Hypothalamus (tissue), 51 donors: Measurements from ENCODE around the gene DFFB.

Experiments
- DNase-seq, 51 donors: peaks; one replicate each; lab custom pipeline; 2025; lab: John Stamatoyannopoulos, UW

DFFB gene

DNA sequence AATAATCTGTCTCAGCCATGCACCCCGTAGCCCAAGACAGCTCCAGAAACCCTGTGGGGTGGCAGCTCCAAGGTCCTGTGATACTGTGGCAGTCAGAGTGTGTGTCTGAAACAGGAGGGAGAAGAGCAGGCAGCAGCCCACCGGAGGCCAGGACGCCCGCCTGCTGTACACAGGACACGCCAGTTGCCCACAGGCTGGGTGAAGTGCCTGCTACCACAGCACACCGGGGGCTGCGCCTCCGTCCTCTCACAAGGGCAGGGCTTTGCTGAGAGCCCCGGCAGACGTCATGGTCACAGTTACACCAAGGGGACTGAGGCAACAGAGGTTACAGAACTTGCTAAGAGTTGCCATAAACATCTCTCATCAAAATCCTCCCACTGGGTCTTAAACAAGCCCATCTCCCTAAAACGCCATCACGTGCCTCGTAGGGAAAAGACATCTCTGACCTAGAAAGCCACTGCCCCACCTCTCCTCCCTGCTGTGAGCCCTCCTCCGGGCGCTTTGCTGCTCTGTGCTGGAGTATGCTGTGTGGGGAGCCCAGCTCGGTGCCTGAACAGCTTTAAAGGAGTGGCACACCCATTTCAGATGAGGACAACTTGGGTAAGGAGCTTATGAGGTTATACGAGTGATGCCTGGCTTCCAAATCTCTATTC is 37.5 kb downstream of the DFFB start:
- DNase-seq = no peak

DNA sequence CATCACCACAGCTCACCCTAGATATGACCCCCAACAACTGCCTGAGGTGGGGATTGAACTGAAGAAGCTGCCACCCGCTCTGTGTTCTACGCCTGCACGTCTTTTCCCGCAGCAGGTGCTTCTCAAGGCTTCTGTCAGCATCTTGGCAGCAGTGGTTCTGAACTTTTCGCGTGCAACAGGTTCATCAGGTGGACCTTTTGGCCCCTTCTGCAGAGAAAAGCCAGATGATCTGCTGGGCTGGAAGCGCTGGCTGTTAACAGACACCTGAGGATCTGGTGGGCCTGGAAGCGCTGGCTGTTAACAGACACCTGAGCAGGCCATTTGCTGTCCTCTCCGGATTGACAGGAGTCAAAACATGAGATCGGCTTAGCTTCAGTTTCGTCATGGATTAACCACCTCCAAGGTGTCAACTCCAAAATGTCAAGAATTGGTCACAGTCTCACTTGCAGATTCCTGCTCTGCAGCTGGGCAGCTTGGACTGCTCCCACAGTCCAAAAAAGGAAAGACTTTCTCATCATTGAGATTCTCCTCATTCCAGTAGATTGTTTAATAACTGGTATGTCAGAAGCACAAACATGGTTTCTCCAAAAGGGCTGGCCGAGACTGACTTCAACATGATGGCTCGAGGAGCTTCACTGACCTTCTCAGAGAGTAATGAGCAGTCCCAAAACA is 38.1 kb downstream of the DFFB start:
- no peak for DNase-seq

DNA sequence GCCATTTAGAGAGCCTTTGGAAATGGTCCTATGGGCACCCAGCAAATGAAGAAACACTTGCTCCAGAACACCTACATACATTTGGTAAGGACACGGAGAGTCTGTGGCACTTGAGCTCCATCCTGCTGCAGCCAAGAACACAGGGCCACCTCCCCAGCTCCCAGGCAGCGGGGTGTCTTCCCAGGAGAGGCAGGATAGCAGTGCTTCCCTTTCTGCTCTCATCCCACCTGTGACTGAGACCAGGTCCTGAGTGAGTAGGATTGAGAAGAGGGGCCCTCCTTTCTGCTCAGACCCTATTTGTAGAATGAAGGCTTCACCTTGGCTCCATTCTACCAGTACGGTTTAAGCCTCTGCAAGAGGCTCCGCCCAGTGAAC is 38.7 kb downstream of the DFFB start:
- DNase-seq = no peak

DNA sequence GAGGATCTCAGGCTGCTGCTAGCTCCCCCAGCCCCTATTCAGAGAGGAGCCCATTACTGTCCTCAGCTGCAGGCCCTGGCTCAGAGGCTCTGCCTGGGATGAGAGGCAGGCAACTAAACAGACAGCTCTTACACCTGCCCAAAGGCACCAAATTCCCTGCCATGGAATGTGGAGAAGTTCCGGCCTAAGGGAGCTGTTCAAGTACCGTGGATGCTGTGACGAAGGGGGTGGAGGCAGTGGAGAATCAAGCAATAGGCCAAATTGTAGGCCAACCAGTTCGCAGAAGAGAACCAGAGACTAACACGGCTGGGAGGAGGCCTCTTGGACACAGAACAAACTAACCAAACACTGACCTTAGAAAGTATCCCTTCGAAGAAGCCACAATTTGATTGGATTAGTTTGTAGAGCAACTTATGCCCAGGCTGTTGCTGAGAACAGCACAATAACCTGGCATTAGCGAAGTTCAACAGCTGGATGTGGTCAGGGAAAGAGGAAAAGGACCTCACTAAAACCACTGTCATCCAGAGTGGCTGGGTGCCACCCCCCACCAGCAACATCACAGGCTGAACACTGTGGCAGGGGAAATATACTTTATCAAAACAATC is 39.2 kb downstream of the DFFB start:
- DNase-seq = no peak

DNA sequence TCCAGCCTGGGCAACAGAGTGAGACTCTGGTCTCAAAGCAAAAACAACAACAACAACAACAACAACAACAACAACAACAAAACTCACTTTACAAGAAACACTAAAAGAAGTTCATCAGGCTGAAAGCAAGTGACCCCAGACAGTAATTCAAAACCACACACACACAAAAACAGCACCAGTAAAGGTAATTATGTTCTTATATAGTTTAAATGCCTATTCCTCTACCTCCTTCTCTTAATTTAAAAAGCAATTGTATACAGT is 41.1 kb downstream of the DFFB start:
- DNase-seq = no peak

DNA sequence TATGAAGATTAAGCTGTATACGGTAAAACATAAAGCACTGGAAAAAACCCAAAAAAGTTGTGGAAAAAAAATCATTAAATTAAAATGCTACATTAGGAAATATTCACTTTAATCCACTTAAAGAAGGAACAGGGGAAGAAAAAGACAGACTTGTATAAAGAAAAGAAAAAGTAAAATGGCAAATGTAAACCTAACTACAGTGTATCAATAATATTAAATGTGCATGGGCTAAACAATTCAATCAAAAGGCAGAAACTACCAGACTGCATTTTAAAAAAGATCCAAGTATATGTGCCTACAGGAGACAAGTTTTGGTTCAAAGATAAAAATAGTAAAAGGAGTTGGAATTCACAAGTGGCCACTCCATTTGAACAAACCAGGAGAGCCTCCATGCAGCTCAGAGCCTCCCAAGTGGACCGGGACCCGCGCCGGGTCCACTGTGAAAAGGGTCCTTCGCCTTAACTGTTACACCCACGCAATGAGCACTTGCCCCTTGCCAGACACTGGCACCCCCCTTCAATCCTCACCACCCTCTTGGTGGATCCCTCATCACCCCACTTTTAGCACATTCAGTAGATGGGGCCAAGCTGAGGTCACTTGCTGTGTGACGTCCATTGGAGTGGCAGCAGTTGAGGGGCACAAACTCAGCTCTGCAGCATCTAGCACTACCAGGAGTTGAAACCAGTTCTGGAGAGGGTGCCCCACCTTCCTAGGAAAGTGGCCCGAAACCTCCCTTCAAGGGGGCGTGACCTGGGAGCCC is 41.9 kb downstream of the DFFB start:
- DNase-seq = no peak

DNA sequence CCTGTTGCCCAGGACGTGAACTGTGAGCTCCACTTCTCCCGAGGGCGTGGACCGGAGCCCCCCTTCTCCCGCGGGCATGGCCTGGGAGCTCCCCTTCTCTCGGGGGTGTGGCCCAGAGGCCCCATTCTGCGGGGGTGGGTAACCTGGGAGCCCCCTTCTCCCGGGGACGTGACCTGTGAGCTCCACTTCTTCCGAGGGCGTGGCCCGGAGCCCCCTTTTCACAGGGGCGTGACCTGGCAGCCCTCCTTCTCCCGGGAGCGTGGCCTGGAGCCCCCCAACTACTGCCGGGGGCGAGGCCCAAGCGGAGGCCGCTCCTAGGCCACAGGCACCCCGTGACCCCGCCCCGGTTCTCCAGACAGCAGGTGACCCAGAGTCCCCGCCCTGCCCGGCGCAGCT is 42.5 kb downstream of the DFFB start:
- peak in 1 of 51 donors; percentile 53 for DNase-seq

DNA sequence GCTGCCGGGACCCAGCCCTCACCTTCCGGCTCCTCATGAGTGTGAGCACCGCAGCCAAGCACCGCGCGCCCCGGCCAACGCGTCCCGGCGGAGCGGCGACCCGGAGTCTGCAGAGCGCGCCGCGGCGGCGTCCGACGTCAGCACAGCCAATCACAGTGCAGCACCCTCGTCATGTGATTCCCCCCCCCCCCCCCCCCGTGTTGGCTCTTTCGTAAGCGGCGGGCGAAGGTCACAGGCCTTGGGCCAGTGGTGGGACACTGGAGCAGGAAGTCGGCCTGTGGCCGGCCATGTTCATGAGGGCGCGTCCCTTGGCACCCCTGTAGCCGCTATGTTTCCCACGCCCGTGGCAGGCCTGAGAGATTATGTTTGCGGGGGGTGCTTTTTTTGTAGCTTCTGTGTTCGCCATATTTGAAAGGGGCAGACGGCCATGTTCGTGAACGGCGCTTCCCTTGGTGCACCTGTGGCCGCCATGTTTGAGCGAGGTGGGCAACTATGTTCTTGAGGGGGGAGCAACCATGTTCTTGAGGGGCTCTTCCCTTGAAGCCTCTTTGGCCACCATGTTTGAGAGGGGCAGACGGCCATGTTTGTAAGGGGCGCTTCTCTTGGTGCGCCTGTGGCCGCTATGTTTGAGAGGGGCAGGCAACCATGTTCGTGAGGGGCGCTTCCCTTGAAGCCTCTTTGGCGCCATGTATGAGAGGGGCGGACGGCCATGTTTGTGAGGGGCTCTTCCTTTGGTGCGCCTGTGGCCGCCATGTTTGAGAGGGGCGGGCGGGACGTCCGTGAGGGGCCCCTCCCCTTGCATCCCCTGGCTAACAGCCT is 43.1 kb downstream of the DFFB start, which contains the start of gene C1orf174:
C1orf174 (minus strand) TSS at position 123 of the 819 bp plus-strand sequence; CDS start at position 37, 86 bp downstream.
- peak; percentile 87 to 100 (median 98) for DNase-seq

DNA sequence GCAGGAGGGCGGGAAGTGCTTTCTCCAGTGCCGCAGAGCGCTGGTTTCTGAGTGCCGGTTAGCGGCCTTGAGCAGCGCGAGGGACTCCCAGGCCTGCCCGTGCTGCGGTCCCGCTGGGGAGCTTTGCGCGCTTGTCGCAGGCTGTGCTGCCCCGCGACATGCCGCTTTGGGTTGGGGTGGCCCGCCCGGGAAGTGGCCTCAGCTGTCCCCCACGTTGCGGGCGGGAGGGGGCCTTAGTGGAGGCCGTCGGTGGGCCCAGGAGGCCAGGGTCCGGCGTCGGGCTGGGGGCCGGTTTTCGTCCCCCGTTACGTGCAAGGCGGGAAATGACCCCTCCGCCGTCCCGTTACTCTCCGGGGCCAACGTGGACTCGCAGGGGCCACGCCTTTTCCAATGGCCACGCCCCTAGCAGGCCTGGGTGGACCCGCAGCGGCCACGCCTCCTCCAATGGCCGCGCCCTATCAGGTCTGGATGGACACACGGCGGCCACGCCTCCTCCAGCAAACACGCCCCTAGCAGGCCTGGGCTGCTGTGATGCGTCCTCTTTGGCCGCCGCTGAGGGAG is 43.8 kb downstream of the DFFB start:
- DNase-seq = peak; percentile 71 to 98 (median 93)

DNA sequence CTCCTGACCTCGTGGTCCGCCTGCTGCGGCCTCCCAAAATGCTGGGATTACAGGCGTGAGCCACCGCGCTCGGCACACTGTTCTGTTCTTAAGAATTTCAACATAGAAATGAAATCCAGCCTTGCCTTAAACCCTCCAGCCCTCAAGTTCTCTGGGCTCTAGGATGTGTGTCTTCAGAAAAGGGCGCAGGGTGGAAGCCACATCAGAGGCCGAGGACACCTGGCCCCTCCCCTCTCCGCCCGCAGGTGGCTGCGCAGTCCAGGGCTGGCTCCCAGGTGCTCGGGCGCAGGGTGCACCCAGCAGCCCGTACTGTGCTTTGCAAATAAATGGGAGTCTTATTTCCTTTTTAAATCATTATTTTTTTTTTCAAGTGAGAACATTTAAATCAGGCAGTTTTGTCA is 44.8 kb downstream of the DFFB start:
- no peak for DNase-seq

DNA sequence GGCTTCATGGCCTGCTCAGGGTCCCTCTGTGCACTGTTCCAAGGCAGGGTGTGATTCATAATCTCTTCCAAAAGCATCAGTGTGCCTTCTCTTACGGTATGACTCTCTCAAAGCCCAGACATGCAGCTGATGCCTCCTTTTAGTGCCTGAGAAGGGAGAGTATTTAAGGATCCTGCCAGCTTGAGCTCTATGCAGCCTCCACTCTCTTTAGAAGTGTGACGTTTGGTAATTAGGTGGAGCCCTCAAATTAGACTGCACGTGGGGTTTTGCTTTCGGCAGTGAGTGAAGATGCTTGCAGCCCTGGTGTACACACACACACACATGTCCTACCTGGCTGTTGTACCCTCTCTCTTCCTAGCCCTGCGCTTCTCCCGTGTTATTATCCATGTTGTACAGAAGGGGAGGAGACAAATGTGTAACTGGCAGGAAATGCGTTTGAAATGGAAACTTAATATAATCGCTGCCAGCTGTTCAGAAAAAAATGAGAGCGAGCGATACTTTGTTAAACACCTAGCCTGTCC is 45.4 kb downstream of the DFFB start:
- no peak for DNase-seq

DNA sequence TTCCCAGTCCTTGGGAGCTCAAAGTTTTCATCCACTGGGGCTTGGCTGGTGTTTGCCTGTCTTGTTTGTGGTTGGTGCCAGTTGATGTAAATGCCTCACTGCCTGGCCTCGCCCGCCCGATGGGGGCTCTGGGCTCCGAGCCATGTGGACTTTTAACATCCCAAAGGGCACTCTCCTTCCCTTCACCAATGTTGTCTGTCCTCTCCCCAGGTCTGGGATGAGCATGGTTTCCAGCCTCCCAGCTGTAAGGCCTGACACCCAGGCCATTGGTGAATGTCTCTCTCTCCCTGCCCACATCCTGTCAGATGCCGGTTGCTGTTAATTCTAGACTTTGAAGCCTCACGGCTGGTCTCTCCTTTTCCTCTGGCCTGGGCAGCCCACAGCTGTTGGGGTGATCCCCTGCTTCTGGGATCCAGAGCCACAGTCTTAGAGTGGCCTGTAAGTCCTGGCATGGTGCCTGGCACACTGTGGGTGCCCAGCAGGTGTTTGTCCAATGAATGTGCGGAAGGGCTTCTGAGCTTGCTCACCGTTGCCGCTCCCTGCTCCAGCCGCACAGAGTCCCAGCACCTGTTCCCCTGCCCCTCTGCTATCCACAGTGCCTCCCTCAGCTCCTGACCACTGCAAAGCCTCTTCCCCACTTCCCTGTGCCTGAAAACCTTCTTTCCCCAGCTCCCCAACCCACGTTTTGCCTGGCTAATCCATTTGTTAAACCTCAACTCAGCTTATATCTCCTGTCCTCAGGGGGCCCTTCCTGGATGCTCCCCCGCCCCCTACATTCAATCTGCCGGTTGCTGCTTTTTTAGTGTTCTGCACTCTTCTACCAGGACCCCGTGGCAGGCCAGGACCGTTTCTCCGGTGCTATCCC is 46.1 kb downstream of the DFFB start:
- DNase-seq = no peak

DNA sequence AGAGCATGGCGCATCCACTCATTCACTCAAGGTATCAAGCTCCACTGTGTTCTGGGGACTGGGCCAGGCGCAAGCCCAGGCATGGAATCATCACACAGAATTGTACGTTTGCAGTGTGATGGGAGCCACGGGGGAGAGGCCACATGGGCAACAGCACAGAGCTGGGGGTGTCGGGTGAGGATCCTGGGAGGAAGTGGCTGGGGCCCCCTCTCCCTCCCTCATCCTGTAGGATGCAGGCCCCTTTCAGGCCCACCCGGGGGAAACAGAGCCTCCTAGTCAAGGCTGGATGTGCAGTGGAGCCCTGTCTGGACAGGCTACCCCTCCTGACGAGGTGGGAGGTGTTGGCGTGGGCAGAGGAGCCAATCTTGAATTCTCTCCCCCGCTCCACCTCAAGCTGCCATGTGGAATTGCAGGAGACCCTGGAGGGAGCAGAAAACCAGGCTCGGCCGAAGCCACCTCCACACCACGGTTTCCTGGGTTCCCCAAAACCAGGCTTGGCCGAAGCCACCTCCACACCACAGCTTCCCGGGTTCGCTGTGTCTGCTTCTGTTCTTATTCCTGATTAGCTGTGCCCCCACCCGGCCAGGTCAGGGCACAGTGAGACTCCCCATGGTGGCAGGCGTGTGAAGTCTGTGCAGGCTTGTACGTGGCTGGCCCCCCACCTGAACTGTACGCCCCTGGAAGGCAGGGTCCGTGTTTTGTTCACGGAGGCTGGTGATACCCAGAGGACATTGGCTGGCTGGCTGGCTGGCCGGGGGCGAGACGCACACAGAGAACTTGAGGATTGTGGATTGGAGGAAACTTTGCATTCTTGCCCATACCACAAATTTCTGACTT is 46.9 kb downstream of the DFFB start:
- DNase-seq = no peak

DNA sequence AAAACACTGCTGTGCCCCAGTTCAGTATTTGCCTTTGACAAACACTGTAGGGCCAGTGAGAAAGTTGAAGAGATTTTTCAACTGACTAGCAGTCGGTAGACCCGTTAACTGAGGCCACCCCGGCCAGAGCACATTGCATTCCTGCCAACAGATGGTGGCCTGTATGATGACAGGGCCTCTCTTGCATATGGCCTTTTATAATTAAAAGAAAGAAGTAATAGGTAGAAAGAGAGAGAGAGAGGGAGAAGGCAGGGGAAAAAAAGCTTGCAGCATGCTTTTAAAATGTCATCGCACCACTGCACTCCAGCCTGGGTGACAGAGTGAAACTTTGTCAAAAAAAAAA is 47.5 kb downstream of the DFFB start:
- DNase-seq = no peak

DNA sequence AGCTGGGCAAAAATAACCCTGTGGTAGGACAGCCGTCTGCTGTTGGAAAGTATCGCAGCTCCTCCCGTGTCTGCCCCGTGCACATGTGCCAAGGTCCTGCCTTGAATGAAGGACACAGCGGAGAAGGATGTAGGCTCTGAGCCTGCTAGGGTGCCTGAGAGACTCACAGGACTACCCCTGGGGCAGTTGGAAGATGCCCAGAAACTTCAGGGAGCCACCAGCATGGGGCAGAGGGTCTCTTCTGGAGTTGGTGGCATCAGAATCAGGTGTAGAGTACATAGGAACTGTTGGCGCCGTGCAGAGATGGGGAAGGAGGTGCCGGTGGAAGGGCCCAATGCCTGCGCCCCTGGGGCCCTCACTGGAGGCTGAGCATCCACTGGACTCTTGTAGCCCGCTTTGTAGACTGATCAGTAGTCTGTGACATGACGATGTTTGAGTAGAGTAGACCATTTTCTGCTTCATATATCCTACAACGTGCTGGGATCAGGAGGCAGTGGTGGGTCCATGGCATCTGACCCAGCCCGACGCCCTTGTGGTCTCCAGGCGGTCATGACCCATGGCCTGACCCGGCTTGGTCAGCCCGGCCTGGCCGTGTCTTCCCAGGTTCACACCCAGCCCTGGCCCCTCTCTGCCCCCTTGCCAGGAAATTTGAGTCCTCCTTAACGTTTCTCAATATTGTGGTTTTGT is 48.1 kb downstream of the DFFB start:
- no peak for DNase-seq

DNA sequence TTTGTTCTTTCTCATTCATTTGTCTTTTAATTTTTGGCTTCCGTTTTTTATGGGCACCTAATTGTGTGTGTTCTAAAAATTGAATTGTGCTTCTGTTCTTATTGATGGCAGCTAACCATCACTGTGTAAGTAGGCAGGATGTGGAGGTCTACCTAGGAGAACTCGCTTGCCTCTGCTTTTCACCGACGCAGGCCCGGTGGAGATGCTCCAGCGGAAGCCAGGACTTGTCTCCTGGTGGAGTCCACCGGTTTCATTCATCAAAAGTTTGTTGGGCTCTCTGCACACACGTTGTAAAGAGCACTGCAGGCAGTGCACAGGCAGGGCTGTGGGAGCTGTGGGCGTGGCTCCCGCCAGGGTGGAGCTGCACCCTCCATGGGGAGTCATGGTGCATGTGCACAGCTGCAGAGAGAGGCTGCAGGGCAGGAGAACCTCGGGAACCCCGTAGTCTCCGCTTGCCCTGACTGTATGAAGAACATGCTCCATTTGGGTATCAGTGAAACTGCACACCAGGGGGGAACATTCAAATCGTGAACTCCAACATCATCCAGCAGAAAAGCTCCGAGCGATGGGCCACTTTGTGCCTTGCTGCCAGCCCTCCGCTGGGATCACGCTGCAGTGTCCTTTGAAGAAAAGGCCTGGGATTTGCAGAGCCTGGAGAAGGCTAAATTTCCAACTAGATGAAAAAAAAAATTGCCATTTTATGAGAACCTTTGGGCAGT is 48.8 kb downstream of the DFFB start:
- no peak for DNase-seq

DNA sequence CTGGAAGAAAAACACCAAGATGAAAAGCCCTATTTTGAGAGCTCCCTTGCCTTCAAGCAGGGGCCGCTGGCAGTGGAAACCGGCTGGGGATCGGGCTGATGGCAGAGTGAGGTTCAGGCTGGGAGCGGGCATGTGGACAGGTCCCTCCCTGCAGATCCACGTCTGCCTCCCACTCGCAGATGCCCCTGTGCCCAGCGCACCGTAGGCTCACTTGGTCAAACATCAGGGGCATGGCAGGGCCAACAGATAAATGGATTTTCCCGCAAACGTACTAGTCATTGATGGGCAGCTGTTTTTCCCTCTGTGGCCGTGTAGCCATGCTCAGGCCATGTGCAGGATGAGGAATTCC is 49.4 kb downstream of the DFFB start:
- no peak for DNase-seq
